AG09319 (cell line): ENCODE data around the gene SH2D3C.

Experiments
- DNase-seq: peaks from one replicate; pipeline ENCODE4 v3.0.0-alpha.2; 2010; ENCODE audit warnings: low read depth; ENCODE audit errors: extremely low read depth
- CTCF ChIP-seq: IDR thresholded peaks from 2 replicates; pipeline ENCODE4 v1.5.1; 2011; ENCODE audit warnings: low read depth, mild to moderate bottlenecking, inconsistent platforms, low read length, moderate library complexity

SH2D3C gene

GRCh38 chr9:127739614-127740330 is 38.7 kb downstream of the SH2D3C start:
- no peak for DNase-seq
- TF ChIP-seq CTCF = no peak

GRCh38 chr9:127738666-127739065 is 39.8 kb downstream of the SH2D3C start:
- TF ChIP-seq CTCF = no peak
- no peak for DNase-seq

- TF ChIP-seq CTCF = no peak
- DNase-seq = no peak
These were observed 42.8 kb downstream of the SH2D3C start for GRCh38 chr9:127735530-127736185.

GRCh38 chr9:127734747-127735529 is 43.5 kb downstream of the SH2D3C start, which contains the start of gene TOR2A:
TSS of gene TOR2A (minus strand) at chr9:127735294. CDS start at chr9:127735270, 24 bp downstream.
- DNase-seq = peak; percentile 92
- peak; percentile 94 for TF ChIP-seq CTCF

- TF ChIP-seq CTCF = no peak
- no peak for DNase-seq
These were observed 44.2 kb downstream of the SH2D3C start for GRCh38 chr9:127734247-127734746.

- DNase-seq = no peak
- TF ChIP-seq CTCF = no peak
These were observed 44.9 kb downstream of the SH2D3C start for GRCh38 chr9:127733614-127734013.

- no peak for DNase-seq
- TF ChIP-seq CTCF = no peak
These were observed 46.0 kb downstream of the SH2D3C start for GRCh38 chr9:127732444-127732843.
